ENCODE results near the gene AHSG.

DNA sequence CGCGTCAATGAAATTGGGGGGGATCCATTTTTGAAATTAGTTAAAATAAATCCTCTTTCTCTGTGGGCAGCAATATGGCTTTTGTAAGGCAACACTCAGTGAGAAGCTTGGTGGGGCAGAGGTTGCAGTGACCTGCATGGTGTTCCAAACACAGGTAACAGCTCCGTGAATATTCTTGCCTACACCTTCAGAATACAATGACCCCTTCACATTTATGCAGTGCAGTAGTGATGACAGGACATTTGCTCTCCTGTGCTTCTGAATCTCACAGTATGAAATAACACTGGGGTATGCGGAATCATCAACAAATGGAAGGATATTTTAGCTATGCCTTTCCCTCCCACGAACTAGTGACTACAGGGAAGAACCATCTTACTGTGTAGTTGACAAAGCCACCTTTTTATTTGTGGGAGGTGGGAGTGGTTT lies 6.9 kb downstream of the AHSG start:
- TF ChIP-seq, protein P1, sequence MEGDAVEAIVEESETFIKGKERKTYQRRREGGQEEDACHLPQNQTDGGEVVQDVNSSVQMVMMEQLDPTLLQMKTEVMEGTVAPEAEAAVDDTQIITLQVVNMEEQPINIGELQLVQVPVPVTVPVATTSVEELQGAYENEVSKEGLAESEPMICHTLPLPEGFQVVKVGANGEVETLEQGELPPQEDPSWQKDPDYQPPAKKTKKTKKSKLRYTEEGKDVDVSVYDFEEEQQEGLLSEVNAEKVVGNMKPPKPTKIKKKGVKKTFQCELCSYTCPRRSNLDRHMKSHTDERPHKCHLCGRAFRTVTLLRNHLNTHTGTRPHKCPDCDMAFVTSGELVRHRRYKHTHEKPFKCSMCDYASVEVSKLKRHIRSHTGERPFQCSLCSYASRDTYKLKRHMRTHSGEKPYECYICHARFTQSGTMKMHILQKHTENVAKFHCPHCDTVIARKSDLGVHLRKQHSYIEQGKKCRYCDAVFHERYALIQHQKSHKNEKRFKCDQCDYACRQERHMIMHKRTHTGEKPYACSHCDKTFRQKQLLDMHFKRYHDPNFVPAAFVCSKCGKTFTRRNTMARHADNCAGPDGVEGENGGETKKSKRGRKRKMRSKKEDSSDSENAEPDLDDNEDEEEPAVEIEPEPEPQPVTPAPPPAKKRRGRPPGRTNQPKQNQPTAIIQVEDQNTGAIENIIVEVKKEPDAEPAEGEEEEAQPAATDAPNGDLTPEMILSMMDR (IDR thresholded peaks at IDR 0.05) = no peak
- no peak for TF ChIP-seq POLR2AphosphoS5 (IDR thresholded peaks at IDR 0.05)

Data from prostate gland (tissue), 2 donors.